ENCODE measurements around the gene ZNF727. TPM values are rescaled to one million over a fixed set of nuclear protein-coding genes. Genes with fewer than 3 reads are reported as not detected.
"Not testable (repeated sequence)": the region's sequence is repeated elsewhere in the genome, so short reads cannot be mapped to it uniquely, and the experiment has no call there.

Gene ZNF727
- 1 to 10 TPM in 1 of 5 donors, under 1 TPM in 3, not detected in 1; 0.20 to 2.3 (median 0.57) TPM for total RNA-seq
- total RNA-seq (2013) = 0.85 TPM
- total RNA-seq = 0.12 to 12.2 (median 1.1) reads per million in 29 experiments

- no peaks in the 10 kb centered on the region for H3K9me3 ChIP-seq
- POLR2A ChIA-PET = no interaction called here
- H3K27ac Mint-ChIP-seq = peak within 1 kb of the TSS in 1 of 2 donors; percentile 19
- H3K27me3 Mint-ChIP-seq = peaks cover 0 to 5% of the 10 kb centered on the region in 2 donors
- peaks cover 13 to 36% (median 18%) of the 10 kb centered on the region in 3 donors for H3K9me3 Mint-ChIP-seq
- 22% methylated on average over 26 of the region's 33 CpGs for WGBS (ENCODE audit: insufficient coverage)
- peaks cover 0 to 3% of the 10 kb centered on the region in 2 experiments for H3K4me1 ChIP-seq (ENCODE audit: control insufficient read depth in 1 of 2, extremely low read depth in 1 of 2, insufficient read depth in 2 of 2, low read length in 2 of 2)
- peaks cover 0 to 6% of the 10 kb centered on the region in 2 experiments for H3K27me3 ChIP-seq (replicated peaks in 1 of 2; ENCODE audit: control insufficient read depth in 2 of 2, extremely low read depth in 1 of 2, insufficient read depth in 2 of 2, low read length in 1 of 2)
- H3K4me1 Mint-ChIP-seq = peaks cover 0 to 3% (median 0%) of the 10 kb centered on the region in 3 donors
- peak in 13 of 35 experiments; percentile 2 to 57 (median 15) for DNase-seq
- peak within 1 kb of the TSS in 1 of 2 donors; percentile 39 for H3K4me3 ChIP-seq (ENCODE audit: control insufficient read depth in 1 of 2, extremely low read depth in 1 of 2, low read length in 1 of 2)
- no peak within 1 kb of the TSS for H3K27ac ChIP-seq (ENCODE audit: low read length)
- peak; percentile 43 to 89 (median 68) for ATAC-seq (replicated peaks in 1 of 4)
- CTCF ChIA-PET = interaction anchor here (0.6 to 1.0 kb wide), 2 partner anchors 32 to 145 kb away, joined by 3 to 4 read pairs; no protein-coding TSS in a partner anchor
- no peaks in the 10 kb centered on the region for H3K36me3 ChIP-seq (ENCODE audit: control insufficient read depth in 2 of 2, extremely low read depth in 1 of 2, insufficient read depth in 1 of 2, low read length in 1 of 2)
- peak within 1 kb of the TSS; percentile 58 to 67 (median 62) for H3K4me3 Mint-ChIP-seq
- H3K36me3 Mint-ChIP-seq = no peaks in the 10 kb centered on the region
These were observed at the start of gene ZNF727 for GRCh38 chr7:64045301-64046040. Gene ZNF727 (plus strand): TSS chr7:64045434. CDS start chr7:64045622, 188 bp downstream.

GRCh38 chr7:63998549-63998948, 46.7 kb upstream of the ZNF727 start, which contains the start of gene ZNF722:
Gene ZNF722 (plus strand): TSS chr7:63998849. CDS start chr7:63998962, 113 bp downstream.
- Histone ChIP-seq H3K27ac (ENCODE audit: low read length) (no peak within 1 kb of the TSS), H3K27me3 (replicated peaks in 1 of 2; ENCODE audit: control insufficient read depth in 2 of 2, extremely low read depth in 1 of 2, insufficient read depth in 2 of 2, low read length in 1 of 2) (peaks cover 0 to 4% of the 10 kb centered on the region in 2 experiments), H3K36me3 (ENCODE audit: control insufficient read depth in 2 of 2, extremely low read depth in 1 of 2, insufficient read depth in 1 of 2, low read length in 1 of 2) (no peaks in the 10 kb centered on the region), H3K9me3 (peaks cover 4% of the 10 kb centered on the region), H3K4me1 (ENCODE audit: control insufficient read depth in 1 of 2, extremely low read depth in 1 of 2, insufficient read depth in 2 of 2, low read length in 2 of 2) (no peaks in the 10 kb centered on the region), H3K4me3 (ENCODE audit: control insufficient read depth in 1 of 2, extremely low read depth in 1 of 2, low read length in 1 of 2) (no peak within 1 kb of the TSS)
- 94% methylated on average over 9 of the region's 10 CpGs for WGBS (ENCODE audit: insufficient coverage)
- no peak for ATAC-seq (replicated peaks in 1 of 4)
- no peaks in the 10 kb centered on the region for H3K27me3 Mint-ChIP-seq
- peaks cover 0 to 14% (median 11%) of the 10 kb centered on the region in 3 donors for H3K9me3 Mint-ChIP-seq
- ChIA-PET CTCF (no interaction called here), POLR2A (no interaction called here)
- no peaks in the 10 kb centered on the region for H3K36me3 Mint-ChIP-seq
- no peak within 1 kb of the TSS for H3K27ac Mint-ChIP-seq
- DNase-seq = no peak
- H3K4me1 Mint-ChIP-seq = no peaks in the 10 kb centered on the region
- H3K4me3 Mint-ChIP-seq = no peak within 1 kb of the TSS

- H3K36me3 ChIP-seq (ENCODE audit: control insufficient read depth in 2 of 2, extremely low read depth in 1 of 2, insufficient read depth in 1 of 2, low read length in 1 of 2); ATAC-seq (replicated peaks in 1 of 4); H3K4me3 Mint-ChIP-seq; H3K27me3 Mint-ChIP-seq; POLR2A ChIA-PET; H3K27me3 ChIP-seq (replicated peaks in 1 of 2; ENCODE audit: control insufficient read depth in 2 of 2, extremely low read depth in 1 of 2, insufficient read depth in 2 of 2, low read length in 1 of 2); H3K9me3 ChIP-seq; H3K4me3 ChIP-seq (ENCODE audit: control insufficient read depth in 1 of 2, extremely low read depth in 1 of 2, low read length in 1 of 2); H3K27ac ChIP-seq (ENCODE audit: low read length); H3K4me1 Mint-ChIP-seq; H3K4me1 ChIP-seq (ENCODE audit: control insufficient read depth in 1 of 2, extremely low read depth in 1 of 2, insufficient read depth in 2 of 2, low read length in 2 of 2); DNase-seq; H3K36me3 Mint-ChIP-seq; H3K27ac Mint-ChIP-seq; CTCF ChIA-PET: not testable (repeated sequence)
- H3K9me3 Mint-ChIP-seq = peaks cover 24 to 48% (median 44%) of the 10 kb centered on the region in 3 donors
- no CpG with 5 or more reads among the region's 2 CpGs for WGBS (ENCODE audit: insufficient coverage)
These were observed 29.7 kb upstream of the ZNF727 start for GRCh38 chr7:64015496-64015895.

GRCh38 chr7:64035388-64035787, 9.8 kb upstream of the ZNF727 start:
- Histone ChIP-seq H3K4me3 (ENCODE audit: control insufficient read depth in 1 of 2, extremely low read depth in 1 of 2, low read length in 1 of 2) (no peak overlapping the region), H3K4me1 (ENCODE audit: control insufficient read depth in 1 of 2, extremely low read depth in 1 of 2, insufficient read depth in 2 of 2, low read length in 2 of 2) (no peaks in the 10 kb centered on the region), H3K9me3 (peaks cover 2% of the 10 kb centered on the region), H3K27ac (ENCODE audit: low read length) (no peak overlapping the region), H3K36me3 (ENCODE audit: control insufficient read depth in 2 of 2, extremely low read depth in 1 of 2, insufficient read depth in 1 of 2, low read length in 1 of 2) (no peaks in the 10 kb centered on the region), H3K27me3 (replicated peaks in 1 of 2; ENCODE audit: control insufficient read depth in 2 of 2, extremely low read depth in 1 of 2, insufficient read depth in 2 of 2, low read length in 1 of 2) (no peaks in the 10 kb centered on the region)
- H3K27me3 Mint-ChIP-seq = no peaks in the 10 kb centered on the region
- ATAC-seq (replicated peaks in 1 of 4) (no peak), DNase-seq (no peak)
- peaks cover 4% of the 10 kb centered on the region for H3K36me3 Mint-ChIP-seq
- CTCF ChIA-PET = no interaction called here
- POLR2A ChIA-PET = no interaction called here
- no peaks in the 10 kb centered on the region for H3K4me1 Mint-ChIP-seq
- H3K9me3 Mint-ChIP-seq = peaks cover 12 to 61% (median 46%) of the 10 kb centered on the region in 3 donors
- 83% methylated on average over 2 of the region's 3 CpGs for WGBS (ENCODE audit: insufficient coverage)
- no peak overlapping the region for H3K27ac Mint-ChIP-seq
- H3K4me3 Mint-ChIP-seq = no peak overlapping the region

- peaks cover 4% of the 10 kb centered on the region for H3K36me3 Mint-ChIP-seq
- WGBS (ENCODE audit: insufficient coverage) = 45% methylated on average over 21 of the region's 21 CpGs
- H3K27me3 Mint-ChIP-seq = no peaks in the 10 kb centered on the region
- no peak overlapping the region for H3K4me3 Mint-ChIP-seq
- Histone ChIP-seq H3K4me1 (ENCODE audit: control insufficient read depth in 1 of 2, extremely low read depth in 1 of 2, insufficient read depth in 2 of 2, low read length in 2 of 2) (no peaks in the 10 kb centered on the region), H3K9me3 (peaks cover 2% of the 10 kb centered on the region), H3K27me3 (replicated peaks in 1 of 2; ENCODE audit: control insufficient read depth in 2 of 2, extremely low read depth in 1 of 2, insufficient read depth in 2 of 2, low read length in 1 of 2) (no peaks in the 10 kb centered on the region), H3K27ac (ENCODE audit: low read length) (no peak overlapping the region), H3K4me3 (ENCODE audit: control insufficient read depth in 1 of 2, extremely low read depth in 1 of 2, low read length in 1 of 2) (no peak overlapping the region), H3K36me3 (ENCODE audit: control insufficient read depth in 2 of 2, extremely low read depth in 1 of 2, insufficient read depth in 1 of 2, low read length in 1 of 2) (no peaks in the 10 kb centered on the region)
- POLR2A ChIA-PET = no interaction called here
- DNase-seq = no peak
- peaks cover 12 to 54% (median 38%) of the 10 kb centered on the region in 3 donors for H3K9me3 Mint-ChIP-seq
- CTCF ChIA-PET = no interaction called here
- no peak for ATAC-seq (replicated peaks in 1 of 4)
- no peak overlapping the region for H3K27ac Mint-ChIP-seq
- no peaks in the 10 kb centered on the region for H3K4me1 Mint-ChIP-seq
These were observed 8.1 kb upstream of the ZNF727 start for GRCh38 chr7:64037095-64037494.

- Histone ChIP-seq H3K4me3 (ENCODE audit: control insufficient read depth in 1 of 2, extremely low read depth in 1 of 2, low read length in 1 of 2) (peak overlapping the region in 1 of 2 donors; percentile 39), H3K4me1 (ENCODE audit: control insufficient read depth in 1 of 2, extremely low read depth in 1 of 2, insufficient read depth in 2 of 2, low read length in 2 of 2) (peaks cover 0 to 3% of the 10 kb centered on the region in 2 experiments), H3K36me3 (ENCODE audit: control insufficient read depth in 2 of 2, extremely low read depth in 1 of 2, insufficient read depth in 1 of 2, low read length in 1 of 2) (no peaks in the 10 kb centered on the region), H3K27me3 (replicated peaks in 1 of 2; ENCODE audit: control insufficient read depth in 2 of 2, extremely low read depth in 1 of 2, insufficient read depth in 2 of 2, low read length in 1 of 2) (peaks cover 0 to 6% of the 10 kb centered on the region in 2 experiments), H3K9me3 (no peaks in the 10 kb centered on the region), H3K27ac (ENCODE audit: low read length) (no peak overlapping the region)
- ChIA-PET CTCF (interaction anchor here in 1 of 2 donors (0.6 kb wide), 1 partner anchor 31 kb away, joined by 4 read pairs; no protein-coding TSS in a partner anchor), POLR2A (no interaction called here)
- Mint-ChIP-seq H3K27me3 (peaks cover 0 to 5% of the 10 kb centered on the region in 2 donors), H3K4me3 (peak overlapping the region; percentile 28 to 67 (median 29)), H3K9me3 (peaks cover 13 to 34% (median 18%) of the 10 kb centered on the region in 3 donors), H3K27ac (no peak overlapping the region), H3K4me1 (peaks cover 0 to 3% (median 0%) of the 10 kb centered on the region in 3 donors), H3K36me3 (no peaks in the 10 kb centered on the region)
- WGBS (ENCODE audit: insufficient coverage) = 24% methylated on average over 5 of the region's 12 CpGs
- no peak for ATAC-seq (replicated peaks in 1 of 4)
- DNase-seq = no peak
These were observed 781 bp downstream of the ZNF727 start for GRCh38 chr7:64046041-64046389.
